K562 (cell line): ENCODE results near the gene HLF.

ENCODE experiments used
- CTCF ChIP-seq, 3 experiments: IDR thresholded peaks in 2 of 3; conservative IDR thresholded peaks in 1 of 3; 2 replicates each; pipeline ENCODE4 v1.5.1; 2011 to 2012; ENCODE audit warnings: low read length in 3 of 3, mild to moderate bottlenecking in 3 of 3, control low read depth in 2 of 3, improper control_type of control experiment in 1 of 3, inconsistent platforms in 1 of 3, low read depth in 1 of 3, mixed read lengths in 1 of 3, moderate library complexity in 1 of 3; ENCODE audit not compliant: insufficient read depth in 2 of 3
- IRF2 ChIP-seq: sonication (generic); formaldehyde crosslinking; IDR thresholded peaks from 2 replicates; pipeline ENCODE4 v1.8.1; 2022; ENCODE audit warnings: mild to moderate bottlenecking, missing genetic modification reagents
- MLX ChIP-seq, 2 experiments: fragments of 450-650 bp in 1 of 2; sonication (generic) in 1 of 2; formaldehyde crosslinking; conservative IDR thresholded peaks; 2 replicates each; pipeline versions ENCODE4 v1.4.0 to v1.8.1; 2020 to 2022; ENCODE audit warnings: mild to moderate bottlenecking in 1 of 2, missing genetic modification reagents in 1 of 2
- NCOA1 ChIP-seq: fragments of 450-650 bp; IDR thresholded peaks from 2 replicates; pipeline ENCODE4 v1.6.1; 2016; ENCODE audit warnings: low read depth
- PCBP1 ChIP-seq: fragments of 200-400 bp; formaldehyde crosslinking; IDR thresholded peaks from 2 replicates; pipeline ENCODE4 v1.6.1; 2018; ENCODE audit warnings: mild to moderate bottlenecking, low read depth, low read length; ENCODE audit not compliant: poor library complexity, severe bottlenecking
- RBFOX2 ChIP-seq: fragments of 200-400 bp; formaldehyde crosslinking; IDR thresholded peaks from 2 replicates; pipeline ENCODE4 v1.6.1; 2017; ENCODE audit warnings: low read depth, mild to moderate bottlenecking, low read length, moderate library complexity
- RHOXF2B ChIP-seq: fragments of 250-450 bp; sonication (Bioruptor Pico); conservative IDR thresholded peaks from 2 replicates; pipeline ENCODE4 v1.5.1; 2021
- SMAD1 ChIP-seq: fragments of 150-350 bp; IDR thresholded peaks from 2 replicates; pipeline ENCODE4 v1.6.1; 2014; ENCODE audit warnings: low read length, low read depth; ENCODE audit not compliant: partially characterized antibody
- SP1 ChIP-seq: sonication (generic); formaldehyde crosslinking; IDR thresholded peaks from 2 replicates; pipeline ENCODE4 v1.8.1; 2022; ENCODE audit warnings: mild to moderate bottlenecking, missing genetic modification reagents
- TBP ChIP-seq: optimal IDR thresholded peaks from 2 replicates; pipeline ENCODE3; 2011; ENCODE audit warnings: low read depth, low read length, improper control_type of control experiment
- USF1 ChIP-seq: sonication (generic); formaldehyde crosslinking; IDR thresholded peaks from 2 replicates; pipeline ENCODE4 v1.9.0; 2022; ENCODE audit warnings: mild to moderate bottlenecking, missing genetic modification reagents
- ZNF583 ChIP-seq: fragments of 250-450 bp; sonication (Bioruptor Pico); IDR thresholded peaks from 2 replicates; pipeline ENCODE4 v1.4.0; 2020

- TF ChIP-seq RBFOX2 (no peak), SMAD1 (no peak), TBP (no peak), USF1 (CRISPR knock-in tag) (no peak), RHOXF2B (CRISPR knock-in tag) (no peak), CTCF (IDR thresholded peaks at IDR 0.05 in 2 of 3, conservative IDR thresholded peaks at IDR 0.05 in 1 of 3; ENCODE audit: insufficient read depth in 2 of 3, low read depth in 1 of 3, low read length in 3 of 3) (no peak), MLX (CRISPR knock-in tag; conservative IDR thresholded peaks at IDR 0.05) (no peak), IRF2 (CRISPR knock-in tag) (no peak), NCOA1 (no peak), SP1 (CRISPR knock-in tag) (no peak), ZNF583 (no peak), PCBP1 (no peak)
Observed at GRCh38 chr17:55267777-55268648, 3.3 kb downstream of the HLF start.
